ENCODE results near the gene GCM1. TPM values are rescaled to one million over a fixed set of nuclear protein-coding genes. Genes with fewer than 3 reads are reported as not detected.

Gene GCM1
- total RNA-seq, 4 donors from 2014 or later: 0.32 TPM; not detected in 3

- intact Hi-C loops (cut with DNase I): no loop called here
Measured at GRCh38 chr6:53130569-53131290, 17.9 kb downstream of the GCM1 start.

GRCh38 chr6:53128842-53129241 lies 19.8 kb downstream of the GCM1 start:
- H3K27ac ChIP-seq (replicated peaks in 1 of 4): no peak overlapping the region
- peaks cover 0 to 28% (median 21%) of the 10 kb centered on the region in 4 donors for H3K4me1 ChIP-seq
- intact Hi-C loops (cut with DNase I): no loop called here
- no peak overlapping the region for H3K4me3 ChIP-seq
- H3K36me3 ChIP-seq: no peaks in the 10 kb centered on the region
- DNase-seq (ENCODE audit: extremely low spot score): no peak
- TF ChIP-seq POLR2AphosphoS5 (IDR thresholded peaks at IDR 0.05) (no peak), CTCF (IDR thresholded peaks at IDR 0.05) (no peak), EP300 (IDR thresholded peaks at IDR 0.05) (no peak), POLR2A (IDR thresholded peaks at IDR 0.05; ENCODE audit: low read depth) (no peak)
- 87% methylated on average over 5 of the region's 5 CpGs for WGBS
- H3K27me3 ChIP-seq: no peaks in the 10 kb centered on the region
- no peaks in the 10 kb centered on the region for H3K9me3 ChIP-seq

More at GRCh38 chr6:53130569-53131290, 17.9 kb downstream of the GCM1 start:
- Histone ChIP-seq H3K36me3 (no peaks in the 10 kb centered on the region), H3K27ac (replicated peaks in 1 of 4) (peak overlapping the region; percentile 13 to 48 (median 36)), H3K27me3 (no peaks in the 10 kb centered on the region), H3K9me3 (no peaks in the 10 kb centered on the region), H3K4me1 (peaks cover 0 to 41% (median 36%) of the 10 kb centered on the region in 4 donors), H3K4me3 (no peak overlapping the region)
- no peak for TF ChIP-seq EP300 (IDR thresholded peaks at IDR 0.05)
- TF ChIP-seq POLR2AphosphoS5 (IDR thresholded peaks at IDR 0.05): no peak
- no peak for TF ChIP-seq CTCF (IDR thresholded peaks at IDR 0.05)
- TF ChIP-seq POLR2A (IDR thresholded peaks at IDR 0.05; ENCODE audit: low read depth): no peak
- no peak for DNase-seq (ENCODE audit: extremely low spot score)
- WGBS: 82% methylated on average over 6 of the region's 6 CpGs

GRCh38 chr6:53125276-53125675 lies 23.4 kb downstream of the GCM1 start:
- no peak overlapping the region for H3K4me3 ChIP-seq
- H3K27ac ChIP-seq (replicated peaks in 1 of 4): no peak overlapping the region
- DNase-seq (ENCODE audit: extremely low spot score): no peak
- WGBS: 98% methylated on average over 4 of the region's 4 CpGs
- no peaks in the 10 kb centered on the region for H3K36me3 ChIP-seq
- H3K4me1 ChIP-seq: no peaks in the 10 kb centered on the region
- no peaks in the 10 kb centered on the region for H3K27me3 ChIP-seq
- H3K9me3 ChIP-seq: no peaks in the 10 kb centered on the region
- TF ChIP-seq EP300 (IDR thresholded peaks at IDR 0.05): no peak
- TF ChIP-seq POLR2A (IDR thresholded peaks at IDR 0.05; ENCODE audit: low read depth): no peak
- TF ChIP-seq CTCF (IDR thresholded peaks at IDR 0.05): no peak
- TF ChIP-seq POLR2AphosphoS5 (IDR thresholded peaks at IDR 0.05): no peak
- intact Hi-C loops (cut with DNase I): no loop called here

GRCh38 chr6:53124131-53124800 lies 24.4 kb downstream of the GCM1 start:
- intact Hi-C loops (cut with DNase I): no loop called here
- TF ChIP-seq EP300 (IDR thresholded peaks at IDR 0.05) (no peak), POLR2AphosphoS5 (IDR thresholded peaks at IDR 0.05) (no peak), CTCF (IDR thresholded peaks at IDR 0.05) (no peak), POLR2A (IDR thresholded peaks at IDR 0.05; ENCODE audit: low read depth) (no peak)
- no peaks in the 10 kb centered on the region for H3K27me3 ChIP-seq
- H3K36me3 ChIP-seq: no peaks in the 10 kb centered on the region
- no peak overlapping the region for H3K4me3 ChIP-seq
- 95% methylated on average over 10 of the region's 10 CpGs for WGBS
- H3K4me1 ChIP-seq: peaks cover 0 to 10% (median 9%) of the 10 kb centered on the region in 4 donors
- no peaks in the 10 kb centered on the region for H3K9me3 ChIP-seq
- DNase-seq (ENCODE audit: extremely low spot score): no peak
- H3K27ac ChIP-seq (replicated peaks in 1 of 4): no peak overlapping the region

All from esophagus muscularis mucosa (tissue), 4 donors.